Karpas-422 (cell line): ENCODE measurements around the gene HMGXB3. TPM values are rescaled to one million over a fixed set of nuclear protein-coding genes. Genes with fewer than 3 reads are reported as not detected.
"Not testable (repeated sequence)": the region's sequence is repeated elsewhere in the genome, so short reads cannot be mapped to it uniquely, and the experiment has no call there.

Experiments
- DNase-seq: peaks from one replicate; pipeline ENCODE4 v3.0.0-alpha.2; 2015
- H2AFZ ChIP-seq: fragments of 200-600 bp; sonication (generic); 2 replicates; pipeline ENCODE4 v1.6.1; 2014; ENCODE audit warnings: antibody characterized with exemption, low read length, mixed read lengths
- H3K27ac ChIP-seq: fragments of 200-600 bp; sonication (generic); 2 replicates; pipeline ENCODE4 v1.5.1; 2014; ENCODE audit warnings: mild to moderate bottlenecking, low read length, moderate library complexity
- H3K27me3 ChIP-seq: fragments of 200-600 bp; sonication (generic); 2 replicates; pipeline ENCODE4 v1.6.1; 2014; ENCODE audit warnings: low read length, mixed read lengths
- H3K36me3 ChIP-seq: fragments of 200-600 bp; sonication (generic); 2 replicates; pipeline ENCODE4 v1.6.1; 2014; ENCODE audit warnings: low read length, mixed read lengths; ENCODE audit not compliant: insufficient read depth
- H3K4me1 ChIP-seq: fragments of 200-600 bp; sonication (generic); 2 replicates; pipeline ENCODE4 v1.6.1; 2014; ENCODE audit warnings: mild to moderate bottlenecking, low read length, mixed read lengths
- H3K4me2 ChIP-seq: fragments of 200-600 bp; sonication (generic); 2 replicates; pipeline ENCODE4 v1.6.1; 2014; ENCODE audit warnings: low read length, low read depth, mild to moderate bottlenecking; ENCODE audit not compliant: poor library complexity, severe bottlenecking
- H3K4me3 ChIP-seq: fragments of 200-600 bp; sonication (generic); 2 replicates; pipeline ENCODE4 v1.5.1; 2014; ENCODE audit warnings: mild to moderate bottlenecking, antibody characterized with exemption, low read length, mixed read lengths
- H3K79me2 ChIP-seq: fragments of 200-600 bp; sonication (generic); 2 replicates; pipeline ENCODE4 v1.6.1; 2014; ENCODE audit warnings: mild to moderate bottlenecking, low read length, mixed read lengths
- H3K9ac ChIP-seq: fragments of 200-600 bp; sonication (generic); 2 replicates; pipeline ENCODE4 v1.6.0; 2014; ENCODE audit warnings: low read length
- H3K9me2 ChIP-seq: fragments of 200-600 bp; sonication (generic), shearing (Covaris generic); replicated peaks from 2 replicates; pipeline ENCODE4 v1.6.0; 2014; ENCODE audit warnings: mild to moderate bottlenecking, low read length, moderate library complexity; ENCODE audit not compliant: insufficient read depth
- H3K9me3 ChIP-seq: fragments of 300-700, 200-600 bp; sonication (generic); 2 replicates; pipeline ENCODE4 v1.6.1; 2014; ENCODE audit warnings: low read length, mixed read lengths
- H4K20me1 ChIP-seq: fragments of 200-600 bp; sonication (generic); 2 replicates; pipeline ENCODE4 v1.6.1; 2014; ENCODE audit warnings: mild to moderate bottlenecking, antibody characterized with exemption, low read length, low read depth; ENCODE audit not compliant: insufficient read depth
- total RNA-seq: library from RNA; depleted of rRNA; stranded (reverse); fragments of >200 nt; shearing (Covaris generic); gene quantifications from 2 replicates; pipeline ENCODE4 v1.2.3, GENCODE V29; 2014; ENCODE audit warnings: low replicate concordance

Gene HMGXB3
- total RNA-seq, 1 experiment from 2014 or later: 25.0 TPM

GRCh38 chr5:150080696-150081435 is 80.3 kb downstream of the HMGXB3 start:
- no peaks in the 10 kb centered on the region for H3K9me3 ChIP-seq
- no peak overlapping the region for H3K4me2 ChIP-seq

GRCh38 chr5:150081541-150082283 is 81.2 kb downstream of the HMGXB3 start:
- no peak for DNase-seq
- Histone ChIP-seq H3K4me1 (no peaks in the 10 kb centered on the region), H4K20me1 (no peaks in the 10 kb centered on the region), H2AFZ (no peak overlapping the region), H3K36me3 (no peaks in the 10 kb centered on the region), H3K79me2 (no peaks in the 10 kb centered on the region), H3K9me3 (no peaks in the 10 kb centered on the region), H3K9me2 (no peaks in the 10 kb centered on the region), H3K27ac (no peak overlapping the region), H3K27me3 (no peaks in the 10 kb centered on the region), H3K4me3 (no peak overlapping the region), H3K4me2 (no peak overlapping the region), H3K9ac (no peak overlapping the region)

More at GRCh38 chr5:150080696-150081435, 80.3 kb downstream of the HMGXB3 start:
- H3K27ac ChIP-seq: no peak overlapping the region
- H3K4me1 ChIP-seq: no peaks in the 10 kb centered on the region
- no peak for DNase-seq
- no peaks in the 10 kb centered on the region for H3K9me2 ChIP-seq
- no peaks in the 10 kb centered on the region for H3K27me3 ChIP-seq
- H3K4me3 ChIP-seq: no peak overlapping the region
- H3K36me3 ChIP-seq: no peaks in the 10 kb centered on the region
- no peak overlapping the region for H2AFZ ChIP-seq
- H3K9ac ChIP-seq: no peak overlapping the region
- no peaks in the 10 kb centered on the region for H3K79me2 ChIP-seq
- no peaks in the 10 kb centered on the region for H4K20me1 ChIP-seq

GRCh38 chr5:150082374-150082773 is 81.8 kb downstream of the HMGXB3 start:
- no peaks in the 10 kb centered on the region for H4K20me1 ChIP-seq
- DNase-seq: no peak
- H3K27me3 ChIP-seq: no peaks in the 10 kb centered on the region

GRCh38 chr5:150082889-150083288 is 82.3 kb downstream of the HMGXB3 start:
- Histone ChIP-seq H4K20me1 (no peaks in the 10 kb centered on the region), H3K9me3 (no peaks in the 10 kb centered on the region), H2AFZ (no peak overlapping the region), H3K9me2 (no peaks in the 10 kb centered on the region), H3K79me2 (no peaks in the 10 kb centered on the region), H3K4me3 (no peak overlapping the region), H3K27me3 (no peaks in the 10 kb centered on the region), H3K4me2 (no peak overlapping the region), H3K9ac (no peak overlapping the region), H3K4me1 (no peaks in the 10 kb centered on the region), H3K27ac (no peak overlapping the region), H3K36me3 (no peaks in the 10 kb centered on the region)
- no peak for DNase-seq

More at GRCh38 chr5:150082374-150082773, 81.8 kb downstream of the HMGXB3 start:
- Histone ChIP-seq H3K4me1 (no peaks in the 10 kb centered on the region), H3K79me2 (no peaks in the 10 kb centered on the region), H3K4me2 (no peak overlapping the region), H2AFZ (no peak overlapping the region), H3K9me3 (no peaks in the 10 kb centered on the region), H3K9me2 (no peaks in the 10 kb centered on the region), H3K27ac (no peak overlapping the region), H3K9ac (no peak overlapping the region), H3K36me3 (no peaks in the 10 kb centered on the region), H3K4me3 (no peak overlapping the region)

- not testable (repeated sequence) for H3K79me2 ChIP-seq, DNase-seq, H3K9ac ChIP-seq, H3K9me2 ChIP-seq, H3K4me1 ChIP-seq, H3K27me3 ChIP-seq, H2AFZ ChIP-seq, H4K20me1 ChIP-seq, H3K4me3 ChIP-seq, H3K4me2 ChIP-seq, H3K9me3 ChIP-seq, H3K36me3 ChIP-seq, H3K27ac ChIP-seq
Measured at GRCh38 chr5:150084754-150085153, 84.2 kb downstream of the HMGXB3 start.

GRCh38 chr5:150085191-150085912 is 84.8 kb downstream of the HMGXB3 start:
- Histone ChIP-seq H4K20me1 (no peaks in the 10 kb centered on the region), H3K4me3 (no peak overlapping the region), H3K36me3 (no peaks in the 10 kb centered on the region), H3K9me3 (no peaks in the 10 kb centered on the region), H2AFZ (no peak overlapping the region), H3K9ac (no peak overlapping the region), H3K4me1 (no peaks in the 10 kb centered on the region), H3K27me3 (no peaks in the 10 kb centered on the region), H3K4me2 (no peak overlapping the region), H3K9me2 (no peaks in the 10 kb centered on the region), H3K79me2 (no peaks in the 10 kb centered on the region), H3K27ac (no peak overlapping the region)
- no peak for DNase-seq

- no peaks in the 10 kb centered on the region for H3K4me1 ChIP-seq
- DNase-seq: no peak
- no peaks in the 10 kb centered on the region for H3K9me3 ChIP-seq
- H3K27me3 ChIP-seq: no peaks in the 10 kb centered on the region
- H3K4me3 ChIP-seq: no peak within 1 kb of the TSS
- H3K36me3 ChIP-seq: no peaks in the 10 kb centered on the region
- H3K4me2 ChIP-seq: no peak within 1 kb of the TSS
- H2AFZ ChIP-seq: no peak within 1 kb of the TSS
- H3K9ac ChIP-seq: no peak within 1 kb of the TSS
- no peak within 1 kb of the TSS for H3K27ac ChIP-seq
- H4K20me1 ChIP-seq: no peaks in the 10 kb centered on the region
- H3K79me2 ChIP-seq: no peaks in the 10 kb centered on the region
- H3K9me2 ChIP-seq: no peaks in the 10 kb centered on the region
Measured at GRCh38 chr5:150085950-150086715, 85.6 kb downstream of the HMGXB3 start, which contains the start of gene CSF1R. Gene CSF1R, minus strand, starts transcription at chr5:150086554. Its CDS starts 127 bp downstream, at chr5:150086427.
